Heart left ventricle (tissue), 16 donors: ENCODE results near the gene SLC6A2. TPM values are rescaled to one million over a fixed set of nuclear protein-coding genes. Genes with fewer than 3 reads are reported as not detected.

Experiments used
- ATAC-seq, 4 donors: fragments of 200-7000 bp; cut with Tn5 transposase; one replicate each; pipeline ENCODE4 v1.9.1; 2020 to 2022; ENCODE audit warnings: moderate library complexity in 4 of 4, mild to moderate bottlenecking in 3 of 4, moderate number of reproducible peaks in 1 of 4
- DNase-seq, 5 donors: peaks; one replicate each; pipeline ENCODE4 v3.0.0-alpha.2; 2020
- H3K27ac ChIP-seq, 12 donors: fragments of 200-600 bp; sonication (generic) in 4 of 12; one replicate each; pipeline versions ENCODE4 v1.5.0 to v1.8.0; 2016 to 2022; ENCODE audit warnings: mild to moderate bottlenecking in 2 of 12
- H3K27me3 ChIP-seq, 9 donors: fragments of 200-600 bp; sonication (generic) in 2 of 9; one replicate each; pipeline versions ENCODE4 v1.5.1 to v1.8.0; 2016 to 2022; ENCODE audit warnings: mild to moderate bottlenecking in 3 of 9
- H3K36me3 ChIP-seq, 9 donors: fragments of 200-600 bp; sonication (generic) in 2 of 9; one replicate each; pipeline versions ENCODE4 v1.5.0 to v1.8.0; 2018 to 2022; ENCODE audit warnings: mild to moderate bottlenecking in 2 of 9
- H3K4me1 ChIP-seq, 12 donors: fragments of 200-600 bp; sonication (generic) in 4 of 12; one replicate each; pipeline versions ENCODE4 v1.5.0 to v1.8.0; 2016 to 2022; ENCODE audit warnings: mild to moderate bottlenecking in 3 of 12
- H3K4me3 ChIP-seq, 12 donors: fragments of 200-600 bp; sonication (generic) in 4 of 12; one replicate each; pipeline versions ENCODE4 v1.5.0 to v1.8.0; 2017 to 2022; ENCODE audit warnings: mild to moderate bottlenecking in 9 of 12, moderate library complexity in 4 of 12
- H3K9me3 ChIP-seq, 12 donors: fragments of 200-600 bp; sonication (generic) in 4 of 12; one replicate each; pipeline versions ENCODE4 v1.5.0 to v1.8.0; 2016 to 2022; ENCODE audit warnings: mild to moderate bottlenecking in 1 of 12
- POLR2A ChIP-seq, 2 donors: fragments of 450-650 bp; IDR thresholded peaks; one replicate each; pipeline ENCODE4 v1.6.1; 2017; ENCODE audit warnings: antibody characterized with exemption in 2 of 2, mild to moderate bottlenecking in 2 of 2, moderate library complexity in 2 of 2
- WGBS, 4 donors: extraction: QIAGEN DNeasy Blood & Tissue Kit in 2 of 4; methylation state at CpG; one replicate each; pipeline versions ENCODE4 v1.1.5 to v1.1.7; 2013 to 2018; 5-methylcytosine and 5-hydroxymethylcytosine counted together
- intact Hi-C, 10 donors: fragments of 100-400 bp; cut with DNase I; formaldehyde crosslinking; loops; one replicate each; pipeline versions ENCODE4 v1.11.1 to v1.14.2; 2022
- polyA plus RNA-seq, 2 donors: library from polyadenylated mRNA; stranded (reverse); fragments of 200-250 nt; gene quantifications; one replicate each; pipeline ENCODE4 v1.2.3, GENCODE V29; 2013
- total RNA-seq, 9 donors: library from RNA; depleted of rRNA in 2 of 9; stranded (reverse); fragments of >200 nt in 2 of 9; fragmentation: NEBNext Ultra II Directional in 3 of 9; extraction: Animal tissue kit (Norgen Biotek cat#: 25700) in 3 of 9; gene quantifications; one replicate each; pipeline versions ENCODE4 v1.1.0 to v1.2.4, GENCODE V29; 2016 to 2023
- TF ChIP-seq, protein P1 (sequence below), 12 donors: fragments of 200-600 bp; sonication (generic) in 4 of 12; IDR thresholded peaks; one replicate each; pipeline versions ENCODE4 v1.5.0 to v1.8.0; 2018 to 2022; ENCODE audit warnings: antibody characterized with exemption in 12 of 12, mild to moderate bottlenecking in 5 of 12
- donor health status: ischemic (EF 13 %, LVEDD 7.1; RV severe dilation, severe dysfunction).
- donor health status: healthy with polysubstance abuse.
- donor health status: DM: no; HTN: yes; CAD: no.
- donor health status: DM: no; HTN: no; CAD: no.
- donor health status: ischemic (EF 25% LVEDD 6.9; RV normal size, moderate dysfunction).
- donor health status: ischemic (EF 25% LVEDD 5.7; RV mildly dilated, moderate dysfunction).
- donor health status: healthy.
- donor health status: DM: yes; HTN: yes; CAD: no.
- donor health status: ischemic (EF 35%, LVEDD 5.7; RV mildly dilated, moderate dysfunction).
- donor health status: nonischemic (EF 11% LVEDD 7.7; RV severe dilation, severe dysfunction).
- donor health status: DM: yes; HTN: yes; CAD: no.
- donor health status: PGD.
- donor health status: ischemic (EF 29% LVEDD 5.4; RV normal size, mild dysfunction).
- donor health status: nonischemic (EF 23%, LVEDD 6.1; RV moderate dilation, normal function).

The SLC6A2 gene
- total and polyA plus RNA-seq, 11 donors: 0.18 TPM; not detected in 10

DNA sequence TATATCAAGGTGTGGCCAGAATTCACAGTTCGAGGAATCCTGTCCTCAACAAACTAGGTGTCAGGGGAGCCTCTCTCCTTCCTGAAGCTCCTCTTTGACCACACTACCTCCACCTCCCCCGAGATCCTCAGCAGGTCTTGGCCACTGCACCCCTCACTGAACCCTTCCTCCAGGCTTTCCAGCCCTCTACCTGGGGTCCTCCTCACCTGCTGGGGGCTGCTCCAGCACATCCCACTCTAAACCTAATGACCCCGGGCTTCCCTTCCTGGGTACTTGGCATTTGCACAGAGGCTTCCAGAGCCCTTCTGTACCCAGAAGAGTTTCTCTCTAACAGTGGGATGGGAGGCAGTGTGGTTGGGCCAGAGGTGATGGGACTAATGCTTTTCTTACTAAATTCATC is 9.7 kb downstream of the SLC6A2 start:
- intact Hi-C loops: loop anchor here in 1 of 10 donors (10.0 kb wide), 1 partner anchor 91 kb away; no protein-coding TSS in a partner anchor
- WGBS, 4 donors: 77 to 91% (median 83%) methylated on average over 3 of the region's 3 CpGs
- Histone ChIP-seq H3K27ac (no peak overlapping the region), H3K27me3 (no peaks in the 10 kb centered on the region), H3K4me1 (peaks cover 0 to 14% (median 4%) of the 10 kb centered on the region in 12 donors), H3K9me3 (peaks cover 0 to 8% (median 0%) of the 10 kb centered on the region in 12 donors), H3K36me3 (no peaks in the 10 kb centered on the region), H3K4me3 (no peak overlapping the region)
- TF ChIP-seq POLR2A (IDR thresholded peaks at IDR 0.05): no peak
- TF ChIP-seq, protein P1, sequence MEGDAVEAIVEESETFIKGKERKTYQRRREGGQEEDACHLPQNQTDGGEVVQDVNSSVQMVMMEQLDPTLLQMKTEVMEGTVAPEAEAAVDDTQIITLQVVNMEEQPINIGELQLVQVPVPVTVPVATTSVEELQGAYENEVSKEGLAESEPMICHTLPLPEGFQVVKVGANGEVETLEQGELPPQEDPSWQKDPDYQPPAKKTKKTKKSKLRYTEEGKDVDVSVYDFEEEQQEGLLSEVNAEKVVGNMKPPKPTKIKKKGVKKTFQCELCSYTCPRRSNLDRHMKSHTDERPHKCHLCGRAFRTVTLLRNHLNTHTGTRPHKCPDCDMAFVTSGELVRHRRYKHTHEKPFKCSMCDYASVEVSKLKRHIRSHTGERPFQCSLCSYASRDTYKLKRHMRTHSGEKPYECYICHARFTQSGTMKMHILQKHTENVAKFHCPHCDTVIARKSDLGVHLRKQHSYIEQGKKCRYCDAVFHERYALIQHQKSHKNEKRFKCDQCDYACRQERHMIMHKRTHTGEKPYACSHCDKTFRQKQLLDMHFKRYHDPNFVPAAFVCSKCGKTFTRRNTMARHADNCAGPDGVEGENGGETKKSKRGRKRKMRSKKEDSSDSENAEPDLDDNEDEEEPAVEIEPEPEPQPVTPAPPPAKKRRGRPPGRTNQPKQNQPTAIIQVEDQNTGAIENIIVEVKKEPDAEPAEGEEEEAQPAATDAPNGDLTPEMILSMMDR (IDR thresholded peaks at IDR 0.05): no peak
- ATAC-seq (no peak), DNase-seq (no peak)

DNA sequence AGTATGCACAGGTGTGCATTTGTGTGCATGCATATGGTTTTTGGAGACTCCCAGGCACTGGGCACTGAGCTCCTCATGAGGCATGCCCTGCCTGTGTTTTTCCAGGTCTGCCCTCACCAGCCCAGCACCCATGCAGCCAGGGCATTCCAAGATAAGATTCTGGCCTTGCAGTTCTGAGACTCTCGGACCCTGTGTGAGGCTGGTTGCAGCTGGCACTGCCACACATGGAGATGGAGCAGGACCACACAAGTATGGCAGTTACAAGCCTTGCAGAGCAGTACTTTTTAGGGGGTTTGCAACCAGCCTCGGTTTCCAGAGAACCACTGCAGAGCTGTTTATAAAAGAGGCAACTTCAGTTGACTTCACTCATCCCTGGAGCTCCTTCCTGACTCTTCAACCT is 10.2 kb downstream of the SLC6A2 start:
- WGBS, 4 donors: 76 to 92% (median 87%) methylated on average over 1 to 2 of the region's 2 CpGs
- Histone ChIP-seq H3K27me3 (no peaks in the 10 kb centered on the region), H3K36me3 (no peaks in the 10 kb centered on the region), H3K4me3 (no peak overlapping the region), H3K27ac (no peak overlapping the region), H3K9me3 (peaks cover 0 to 8% (median 0%) of the 10 kb centered on the region in 12 donors), H3K4me1 (peaks cover 0 to 14% (median 4%) of the 10 kb centered on the region in 12 donors)
- no peak for DNase-seq
- no peak for ATAC-seq
- no peak for TF ChIP-seq POLR2A (IDR thresholded peaks at IDR 0.05)
- TF ChIP-seq, protein P1 (IDR thresholded peaks at IDR 0.05): no peak
- intact Hi-C loops: loop anchor here in 1 of 10 donors (10.0 kb wide), 1 partner anchor 91 kb away; no protein-coding TSS in a partner anchor

DNA sequence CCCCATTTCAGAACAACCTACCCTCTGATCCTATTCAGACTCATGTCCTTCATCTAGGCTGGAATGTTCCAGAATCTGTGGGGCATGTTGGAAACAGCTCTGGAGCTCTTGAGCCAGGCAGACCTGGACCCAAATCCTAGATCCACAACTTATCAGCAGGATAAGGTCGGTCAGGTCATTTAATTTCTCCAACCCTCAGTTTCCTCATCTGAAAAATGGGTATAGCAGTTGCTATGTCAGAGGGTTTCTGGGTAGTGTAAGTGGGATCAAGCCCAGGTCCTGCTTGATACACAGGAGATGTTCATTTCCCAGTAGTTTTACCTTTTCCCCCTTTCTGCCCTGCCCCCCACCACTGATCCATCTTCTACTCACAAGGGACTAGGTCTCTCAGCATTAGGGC is 12.0 kb downstream of the SLC6A2 start:
- no peak for TF ChIP-seq POLR2A (IDR thresholded peaks at IDR 0.05)
- TF ChIP-seq, protein P1 (IDR thresholded peaks at IDR 0.05): no peak
- Histone ChIP-seq H3K27ac (no peak overlapping the region), H3K4me1 (peaks cover 0 to 5% (median 0%) of the 10 kb centered on the region in 12 donors), H3K27me3 (no peaks in the 10 kb centered on the region), H3K4me3 (no peak overlapping the region), H3K36me3 (no peaks in the 10 kb centered on the region), H3K9me3 (peaks cover 0 to 8% (median 0%) of the 10 kb centered on the region in 12 donors)
- 53 to 100% (median 87%) methylated on average over 1 of the region's 1 CpG for WGBS, 4 donors
- no peak for DNase-seq
- intact Hi-C loops: loop anchor here in 1 of 10 donors (10.0 kb wide), 1 partner anchor 93 kb away; no protein-coding TSS in a partner anchor
- no peak for ATAC-seq

DNA sequence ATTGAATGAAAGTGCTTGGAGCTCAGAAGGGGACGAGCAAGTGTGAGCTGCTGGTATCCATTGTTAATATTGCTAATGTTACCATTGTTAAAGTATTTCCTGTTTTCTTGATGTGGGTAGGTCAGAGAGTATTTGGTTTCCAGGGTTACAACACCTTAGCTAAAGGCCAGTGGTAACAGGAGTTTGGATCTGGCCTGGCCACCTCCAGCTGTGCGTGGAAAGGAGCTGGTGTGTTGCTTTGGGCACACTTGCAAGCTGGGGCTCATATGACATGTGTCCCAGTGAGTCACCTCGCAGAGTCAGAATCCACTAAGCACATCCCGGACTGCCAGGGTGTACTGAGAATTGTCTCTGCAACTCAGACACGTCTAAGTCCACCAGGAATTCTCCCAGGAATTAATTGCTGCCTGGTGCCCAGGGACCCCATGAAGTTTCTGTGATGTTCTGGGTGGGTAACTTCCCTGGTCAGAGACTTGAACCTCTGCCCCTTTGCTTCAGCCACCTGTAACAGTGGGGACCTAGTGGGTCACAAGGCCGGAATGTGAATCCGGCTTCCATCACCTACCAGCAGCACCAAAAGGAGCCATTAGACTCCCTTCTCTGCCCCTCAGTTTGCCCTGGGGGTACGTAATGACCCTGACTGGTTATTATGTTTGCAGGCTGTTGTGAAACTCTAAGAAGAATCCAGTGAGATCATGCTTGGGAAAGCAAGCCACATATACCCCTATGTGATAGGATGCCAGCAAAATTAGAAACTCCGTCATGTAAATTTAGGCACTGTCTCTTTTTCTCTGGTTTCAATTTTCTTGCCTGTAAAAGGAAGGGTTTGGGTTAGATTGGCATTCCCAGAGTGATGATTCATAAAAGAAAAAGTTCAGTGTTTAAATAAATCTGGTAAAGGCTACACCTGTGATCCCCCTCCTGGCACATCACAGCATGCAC is 12.8 kb downstream of the SLC6A2 start:
- Histone ChIP-seq H3K27me3 (no peaks in the 10 kb centered on the region), H3K4me3 (no peak overlapping the region), H3K27ac (no peak overlapping the region), H3K9me3 (peaks cover 0 to 2% (median 0%) of the 10 kb centered on the region in 12 donors), H3K4me1 (peaks cover 0 to 5% (median 0%) of the 10 kb centered on the region in 12 donors), H3K36me3 (no peaks in the 10 kb centered on the region)
- ATAC-seq: peak in 1 of 4 donors; percentile 19
- no peak for TF ChIP-seq POLR2A (IDR thresholded peaks at IDR 0.05)
- TF ChIP-seq, protein P1 (IDR thresholded peaks at IDR 0.05): no peak
- no peak for DNase-seq
- intact Hi-C loops: loop anchor here in 1 of 10 donors (10.0 kb wide), 1 partner anchor 94 kb away; no protein-coding TSS in a partner anchor
- 64 to 77% (median 71%) methylated on average over 9 of the region's 9 CpGs for WGBS, 4 donors
